Fibroblast of lung (primary cell): ENCODE results near the gene LIMK2.

Experiments used
- CTCF ChIP-seq, 2 donors: IDR thresholded peaks in 1 of 2; conservative IDR thresholded peaks in 1 of 2; 1 replicate in 1 of 2; 2 replicates in 1 of 2; pipeline ENCODE4 v1.5.1; 2011 to 2012; ENCODE audit warnings: low read length in 2 of 2, control low read depth in 1 of 2, inconsistent platforms in 1 of 2, low read depth in 1 of 2, mild to moderate bottlenecking in 1 of 2
- EZH2 ChIP-seq: IDR thresholded peaks from 2 replicates; pipeline ENCODE4 v1.5.1; 2012; ENCODE audit warnings: low read length, control low read depth, mild to moderate bottlenecking; ENCODE audit errors: missing control alignments

- TF ChIP-seq EZH2 (no peak), CTCF (conservative IDR thresholded peaks at IDR 0.05 in 1 of 2, IDR thresholded peaks at IDR 0.05 in 1 of 2; ENCODE audit: low read depth in 1 of 2, low read length in 2 of 2) (no peak)
These were observed 70.8 kb downstream of the LIMK2 start for GRCh38 chr22:31282748-31283468.
